ENCODE data around the gene DNAI2.

DNAI2 gene

GRCh38 chr17:74244548-74244947 is 29.5 kb upstream of the DNAI2 start:
- Histone ChIP-seq H3K4me3 (ENCODE audit: insufficient read depth, low read depth, low read length, poor library complexity, severe bottlenecking) (no peak overlapping the region), H3K9me3 (ENCODE audit: control insufficient read depth, low read length) (no peaks in the 10 kb centered on the region), H3K4me1 (ENCODE audit: control insufficient read depth, insufficient read depth, low read length, poor library complexity, severe bottlenecking) (no peaks in the 10 kb centered on the region), H3K27me3 (replicated peaks; ENCODE audit: control insufficient read depth, insufficient read depth, low read length, poor library complexity, severe bottlenecking) (no peaks in the 10 kb centered on the region), H3K36me3 (ENCODE audit: control insufficient read depth, insufficient read depth, low read length) (peaks cover 18% of the 10 kb centered on the region), H3K27ac (ENCODE audit: insufficient read depth, low read length, poor library complexity, severe bottlenecking) (no peak overlapping the region)
- DNase-seq = no peak

DNA sequence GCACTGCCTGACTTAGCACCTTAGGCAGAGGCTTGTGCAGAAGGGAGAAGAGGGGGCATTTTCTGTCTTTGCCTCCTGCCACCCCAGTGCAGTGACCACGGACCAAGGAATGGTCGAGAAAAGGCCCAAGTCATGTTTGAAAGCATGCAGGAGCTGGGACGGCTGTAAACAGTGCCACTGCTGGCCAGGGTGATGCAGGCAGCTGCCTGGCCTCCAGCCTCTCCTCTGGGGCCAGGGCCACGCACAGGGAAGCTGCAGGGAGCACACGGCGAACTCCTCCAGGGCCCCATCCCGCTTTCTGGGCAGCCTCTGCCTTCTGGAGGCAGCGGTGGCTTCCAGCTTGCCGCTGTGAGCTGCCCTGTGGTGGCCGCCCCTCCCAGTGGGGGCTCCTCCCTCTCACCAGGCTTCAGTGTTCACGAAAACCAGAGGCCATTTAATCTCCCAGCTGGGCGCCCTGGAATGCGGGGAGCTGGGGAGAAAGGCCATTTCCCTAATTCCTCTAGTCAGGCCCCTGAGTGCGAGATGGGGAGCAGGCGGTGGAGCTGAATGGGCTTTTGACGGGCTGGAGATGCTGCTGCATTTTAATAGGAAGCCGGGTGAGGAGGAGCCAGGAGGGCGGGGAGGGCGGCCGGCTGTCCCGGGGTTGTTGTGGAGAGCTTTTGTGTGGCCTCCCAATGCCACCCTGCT is 28.7 kb upstream of the DNAI2 start:
- no peaks in the 10 kb centered on the region for H3K4me1 ChIP-seq (ENCODE audit: control insufficient read depth, insufficient read depth, low read length, poor library complexity, severe bottlenecking)
- no peaks in the 10 kb centered on the region for H3K9me3 ChIP-seq (ENCODE audit: control insufficient read depth, low read length)
- no peak overlapping the region for H3K27ac ChIP-seq (ENCODE audit: insufficient read depth, low read length, poor library complexity, severe bottlenecking)
- DNase-seq = no peak
- no peaks in the 10 kb centered on the region for H3K27me3 ChIP-seq (replicated peaks; ENCODE audit: control insufficient read depth, insufficient read depth, low read length, poor library complexity, severe bottlenecking)
- H3K4me3 ChIP-seq (ENCODE audit: insufficient read depth, low read depth, low read length, poor library complexity, severe bottlenecking) = no peak overlapping the region
- H3K36me3 ChIP-seq (ENCODE audit: control insufficient read depth, insufficient read depth, low read length) = peaks cover 18% of the 10 kb centered on the region

- Histone ChIP-seq H3K4me3 (ENCODE audit: insufficient read depth, low read depth, low read length, poor library complexity, severe bottlenecking) (no peak overlapping the region), H3K9me3 (ENCODE audit: control insufficient read depth, low read length) (no peaks in the 10 kb centered on the region), H3K36me3 (ENCODE audit: control insufficient read depth, insufficient read depth, low read length) (peaks cover 18% of the 10 kb centered on the region), H3K4me1 (ENCODE audit: control insufficient read depth, insufficient read depth, low read length, poor library complexity, severe bottlenecking) (no peaks in the 10 kb centered on the region), H3K27ac (ENCODE audit: insufficient read depth, low read length, poor library complexity, severe bottlenecking) (no peak overlapping the region), H3K27me3 (replicated peaks; ENCODE audit: control insufficient read depth, insufficient read depth, low read length, poor library complexity, severe bottlenecking) (no peaks in the 10 kb centered on the region)
- DNase-seq = no peak
Measured at GRCh38 chr17:74245871-74246270, 28.2 kb upstream of the DNAI2 start.

DNA sequence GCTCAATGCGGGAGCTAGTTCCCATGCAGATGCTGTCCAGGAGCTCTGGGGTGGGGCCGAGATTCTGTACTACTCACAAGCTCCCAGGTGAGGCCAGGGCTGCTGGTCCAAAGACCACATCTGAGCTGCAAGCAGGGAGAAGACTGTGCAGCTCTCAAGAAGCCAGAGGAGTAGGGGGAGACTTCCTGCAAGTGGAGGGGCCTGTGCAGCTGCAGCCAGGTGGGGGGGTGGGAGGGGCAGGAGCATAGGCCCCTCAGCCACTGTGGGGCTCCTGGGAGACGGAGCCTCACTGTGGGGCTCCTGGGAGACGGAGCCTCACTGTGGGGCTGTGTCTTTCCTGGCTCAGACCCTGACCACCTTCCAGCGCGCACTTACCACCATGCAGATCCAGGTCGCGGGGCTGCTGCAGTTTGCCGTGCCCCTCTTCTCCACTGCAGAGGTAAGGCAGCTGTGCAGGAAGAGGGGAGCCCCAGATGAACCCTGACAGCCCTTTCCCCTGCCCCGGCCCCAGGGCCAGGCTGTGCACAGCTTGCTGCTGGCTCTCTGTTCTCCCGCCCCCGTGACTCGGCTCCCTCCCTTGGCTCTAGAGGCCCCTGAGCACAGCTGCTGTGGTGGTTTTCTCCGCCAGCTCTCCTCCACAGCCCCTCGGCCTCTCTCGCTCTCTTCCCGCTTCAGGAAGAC is 24.3 kb upstream of the DNAI2 start:
- H3K9me3 ChIP-seq (ENCODE audit: control insufficient read depth, low read length) = no peaks in the 10 kb centered on the region
- H3K4me1 ChIP-seq (ENCODE audit: control insufficient read depth, insufficient read depth, low read length, poor library complexity, severe bottlenecking) = no peaks in the 10 kb centered on the region
- DNase-seq = no peak
- H3K36me3 ChIP-seq (ENCODE audit: control insufficient read depth, insufficient read depth, low read length) = peaks cover 12% of the 10 kb centered on the region
- no peak overlapping the region for H3K4me3 ChIP-seq (ENCODE audit: insufficient read depth, low read depth, low read length, poor library complexity, severe bottlenecking)
- no peaks in the 10 kb centered on the region for H3K27me3 ChIP-seq (replicated peaks; ENCODE audit: control insufficient read depth, insufficient read depth, low read length, poor library complexity, severe bottlenecking)
- H3K27ac ChIP-seq (ENCODE audit: insufficient read depth, low read length, poor library complexity, severe bottlenecking) = no peak overlapping the region

DNA sequence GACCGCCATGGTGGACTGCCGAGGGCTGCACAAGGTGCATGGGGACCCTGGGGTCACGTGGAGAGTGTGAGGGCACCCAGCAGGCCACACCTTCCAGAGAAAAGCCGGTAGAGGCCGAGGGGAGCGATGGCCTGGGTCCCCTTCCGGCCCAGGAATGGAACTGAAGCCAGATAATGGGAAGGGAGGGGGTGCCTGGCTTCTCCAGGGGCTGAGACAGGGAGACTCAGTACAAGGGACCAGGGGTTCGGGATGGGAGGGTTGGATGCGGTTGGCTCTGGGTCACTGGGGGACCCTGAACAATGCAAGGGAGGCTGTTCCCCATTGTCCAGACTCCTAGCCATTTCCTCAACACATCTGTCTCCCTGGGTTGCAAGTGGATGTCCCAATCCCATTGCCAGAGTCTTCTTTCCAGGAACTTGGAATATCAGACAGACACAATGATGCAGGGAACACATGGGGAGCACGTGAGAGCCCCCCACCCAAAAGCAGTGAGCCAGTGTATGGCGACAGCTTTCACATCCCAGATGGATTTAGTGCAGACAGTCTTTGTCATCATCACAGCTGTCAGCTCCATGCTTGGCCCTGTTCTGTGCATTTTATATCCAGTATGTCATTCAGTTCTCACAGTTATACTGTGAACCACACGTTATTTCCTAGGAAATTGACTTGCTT is 23.6 kb upstream of the DNAI2 start:
- no peaks in the 10 kb centered on the region for H3K27me3 ChIP-seq (replicated peaks; ENCODE audit: control insufficient read depth, insufficient read depth, low read length, poor library complexity, severe bottlenecking)
- H3K9me3 ChIP-seq (ENCODE audit: control insufficient read depth, low read length) = no peaks in the 10 kb centered on the region
- H3K4me1 ChIP-seq (ENCODE audit: control insufficient read depth, insufficient read depth, low read length, poor library complexity, severe bottlenecking) = no peaks in the 10 kb centered on the region
- H3K4me3 ChIP-seq (ENCODE audit: insufficient read depth, low read depth, low read length, poor library complexity, severe bottlenecking) = no peak overlapping the region
- H3K27ac ChIP-seq (ENCODE audit: insufficient read depth, low read length, poor library complexity, severe bottlenecking) = no peak overlapping the region
- peaks cover 8% of the 10 kb centered on the region for H3K36me3 ChIP-seq (ENCODE audit: control insufficient read depth, insufficient read depth, low read length)
- no peak for DNase-seq

DNA sequence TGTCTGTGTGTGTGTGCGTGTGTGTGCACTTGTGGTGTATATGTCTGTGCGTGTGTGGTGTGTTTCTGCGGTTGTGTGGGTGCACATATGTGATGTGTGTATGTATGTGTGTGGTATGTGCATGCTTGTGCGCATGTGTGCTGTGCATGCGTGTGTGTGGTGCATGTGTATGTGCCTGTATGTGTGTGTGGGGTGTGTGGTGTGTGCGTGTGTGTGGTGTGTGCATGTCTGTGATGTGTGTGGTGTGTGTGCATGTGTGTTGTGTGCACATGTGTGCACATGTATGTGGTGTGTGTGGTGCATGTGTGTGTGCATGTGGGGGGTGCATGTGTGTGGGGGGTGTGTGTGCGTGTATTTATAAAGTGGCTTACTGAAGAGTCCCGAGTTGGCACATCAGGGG is 23.0 kb upstream of the DNAI2 start:
- Histone ChIP-seq H3K4me3 (ENCODE audit: insufficient read depth, low read depth, low read length, poor library complexity, severe bottlenecking) (no peak overlapping the region), H3K27ac (ENCODE audit: insufficient read depth, low read length, poor library complexity, severe bottlenecking) (no peak overlapping the region), H3K36me3 (ENCODE audit: control insufficient read depth, insufficient read depth, low read length) (peaks cover 8% of the 10 kb centered on the region), H3K4me1 (ENCODE audit: control insufficient read depth, insufficient read depth, low read length, poor library complexity, severe bottlenecking) (no peaks in the 10 kb centered on the region), H3K9me3 (ENCODE audit: control insufficient read depth, low read length) (no peaks in the 10 kb centered on the region), H3K27me3 (replicated peaks; ENCODE audit: control insufficient read depth, insufficient read depth, low read length, poor library complexity, severe bottlenecking) (no peaks in the 10 kb centered on the region)
- DNase-seq = no peak

DNA sequence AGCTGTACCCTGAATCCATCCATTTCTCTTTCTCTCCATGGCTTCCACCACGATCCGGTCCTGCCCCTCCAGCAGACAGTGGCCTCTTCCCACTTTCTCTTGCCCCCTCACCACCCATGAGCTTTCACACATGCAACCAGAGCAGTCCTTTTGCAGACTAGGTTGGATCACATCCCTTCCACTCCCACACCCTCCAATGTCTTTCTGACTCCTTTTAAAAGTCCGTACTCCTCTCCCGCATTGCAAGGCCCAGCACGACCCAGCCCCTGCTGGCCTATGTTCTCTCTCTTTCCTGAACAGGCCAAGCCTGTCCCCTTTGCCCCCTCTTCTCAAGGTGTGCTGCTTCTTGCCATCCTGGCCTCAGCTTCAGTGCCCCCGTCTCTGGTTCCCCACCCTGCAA is 22.5 kb upstream of the DNAI2 start:
- DNase-seq = no peak
- no peak overlapping the region for H3K4me3 ChIP-seq (ENCODE audit: insufficient read depth, low read depth, low read length, poor library complexity, severe bottlenecking)
- no peaks in the 10 kb centered on the region for H3K4me1 ChIP-seq (ENCODE audit: control insufficient read depth, insufficient read depth, low read length, poor library complexity, severe bottlenecking)
- peaks cover 8% of the 10 kb centered on the region for H3K36me3 ChIP-seq (ENCODE audit: control insufficient read depth, insufficient read depth, low read length)
- no peaks in the 10 kb centered on the region for H3K27me3 ChIP-seq (replicated peaks; ENCODE audit: control insufficient read depth, insufficient read depth, low read length, poor library complexity, severe bottlenecking)
- H3K27ac ChIP-seq (ENCODE audit: insufficient read depth, low read length, poor library complexity, severe bottlenecking) = no peak overlapping the region
- H3K9me3 ChIP-seq (ENCODE audit: control insufficient read depth, low read length) = no peaks in the 10 kb centered on the region

DNA sequence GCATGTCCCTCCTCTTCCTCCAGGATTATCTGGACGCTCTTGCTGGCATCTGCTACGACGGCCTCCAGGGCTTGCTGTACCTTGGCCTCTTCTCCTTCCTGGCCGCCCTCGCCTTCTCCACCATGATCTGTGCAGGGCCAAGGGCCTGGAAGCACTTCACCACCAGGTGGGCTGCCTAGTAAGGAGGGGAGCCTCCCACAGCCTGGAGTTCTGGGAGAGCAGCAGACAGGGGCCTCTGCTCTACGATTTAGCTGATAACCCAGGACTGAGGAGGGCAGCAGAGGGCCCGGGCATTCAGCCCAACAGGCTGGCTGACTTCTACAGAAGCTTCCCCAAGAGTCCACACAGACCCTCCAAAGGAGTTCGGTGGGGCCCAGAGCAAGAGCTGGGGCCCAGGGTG is 21.8 kb upstream of the DNAI2 start:
- no peak for DNase-seq
- Histone ChIP-seq H3K4me1 (ENCODE audit: control insufficient read depth, insufficient read depth, low read length, poor library complexity, severe bottlenecking) (no peaks in the 10 kb centered on the region), H3K9me3 (ENCODE audit: control insufficient read depth, low read length) (no peaks in the 10 kb centered on the region), H3K27ac (ENCODE audit: insufficient read depth, low read length, poor library complexity, severe bottlenecking) (no peak overlapping the region), H3K27me3 (replicated peaks; ENCODE audit: control insufficient read depth, insufficient read depth, low read length, poor library complexity, severe bottlenecking) (no peaks in the 10 kb centered on the region), H3K36me3 (ENCODE audit: control insufficient read depth, insufficient read depth, low read length) (peaks cover 8% of the 10 kb centered on the region), H3K4me3 (ENCODE audit: insufficient read depth, low read depth, low read length, poor library complexity, severe bottlenecking) (no peak overlapping the region)

- Histone ChIP-seq H3K9me3 (ENCODE audit: control insufficient read depth, low read length) (no peaks in the 10 kb centered on the region), H3K27me3 (replicated peaks; ENCODE audit: control insufficient read depth, insufficient read depth, low read length, poor library complexity, severe bottlenecking) (no peaks in the 10 kb centered on the region), H3K4me1 (ENCODE audit: control insufficient read depth, insufficient read depth, low read length, poor library complexity, severe bottlenecking) (no peaks in the 10 kb centered on the region), H3K36me3 (ENCODE audit: control insufficient read depth, insufficient read depth, low read length) (peaks cover 8% of the 10 kb centered on the region), H3K27ac (ENCODE audit: insufficient read depth, low read length, poor library complexity, severe bottlenecking) (no peak overlapping the region), H3K4me3 (ENCODE audit: insufficient read depth, low read depth, low read length, poor library complexity, severe bottlenecking) (no peak overlapping the region)
- DNase-seq = no peak
Measured at GRCh38 chr17:74253036-74253435, 21.0 kb upstream of the DNAI2 start.

DNA sequence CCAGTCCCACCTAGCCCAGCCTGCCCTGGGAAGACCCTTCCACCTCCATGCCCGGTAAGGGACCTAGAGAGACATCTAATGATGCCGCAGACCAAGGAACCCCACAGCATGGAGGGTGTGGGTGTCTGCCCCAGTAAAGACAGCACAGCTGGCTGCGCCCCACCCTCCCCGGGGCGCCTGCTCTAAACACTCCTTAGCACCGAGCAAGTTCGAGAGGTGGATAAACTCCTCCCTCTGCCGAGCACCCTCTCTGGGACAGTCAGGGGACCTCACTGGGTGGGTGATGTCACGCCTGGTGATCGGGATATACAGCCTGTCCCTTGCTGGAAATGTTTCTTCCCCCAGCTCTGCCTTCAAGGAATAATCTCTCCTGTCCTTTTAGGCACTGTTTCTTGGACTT is 16.7 kb upstream of the DNAI2 start:
- Histone ChIP-seq H3K27me3 (replicated peaks; ENCODE audit: control insufficient read depth, insufficient read depth, low read length, poor library complexity, severe bottlenecking) (no peaks in the 10 kb centered on the region), H3K4me1 (ENCODE audit: control insufficient read depth, insufficient read depth, low read length, poor library complexity, severe bottlenecking) (no peaks in the 10 kb centered on the region), H3K4me3 (ENCODE audit: insufficient read depth, low read depth, low read length, poor library complexity, severe bottlenecking) (no peak overlapping the region), H3K36me3 (ENCODE audit: control insufficient read depth, insufficient read depth, low read length) (peaks cover 8% of the 10 kb centered on the region), H3K9me3 (ENCODE audit: control insufficient read depth, low read length) (no peaks in the 10 kb centered on the region), H3K27ac (ENCODE audit: insufficient read depth, low read length, poor library complexity, severe bottlenecking) (no peak overlapping the region)
- no peak for DNase-seq

All from effector memory CD4-positive, alpha-beta T cell (primary cell).